K562 (cell line): ENCODE measurements around the gene MAN1A1. TPM values are rescaled to one million over a fixed set of nuclear protein-coding genes. Genes with fewer than 3 reads are reported as not detected.

Experiments
- ARID1B ChIP-seq: fragments of 450-650 bp; IDR thresholded peaks from 2 replicates; pipeline ENCODE4 v1.6.1; 2016; ENCODE audit warnings: antibody characterized with exemption, mild to moderate bottlenecking, inconsistent platforms
- ARNT ChIP-seq, 2 experiments: fragments of 450-650 bp; IDR thresholded peaks; 2 replicates each; pipeline ENCODE4 v1.6.1; 2016; ENCODE audit warnings: mild to moderate bottlenecking in 1 of 2
- BRD9 ChIP-seq: fragments of 450-650 bp; IDR thresholded peaks from 2 replicates; pipeline ENCODE4 v1.6.1; 2018; ENCODE audit warnings: low read depth; ENCODE audit not compliant: partially characterized antibody
- CAMTA2 ChIP-seq: fragments of 250-450 bp; sonication (Bioruptor Pico); conservative IDR thresholded peaks from 2 replicates; pipeline ENCODE4 v1.5.1; 2022
- DMBX1 ChIP-seq: fragments of 250-450 bp; sonication (Bioruptor Pico); IDR thresholded peaks from 2 replicates; pipeline ENCODE4 v1.8.0; 2022; ENCODE audit warnings: inconsistent platforms, mild to moderate bottlenecking, moderate library complexity, borderline replicate concordance
- MTA2 ChIP-seq: fragments of 450-650 bp; IDR thresholded peaks from 2 replicates; pipeline ENCODE4 v1.6.1; 2016; ENCODE audit warnings: low read depth
- NCOA2 ChIP-seq, 2 experiments: fragments of 450-650 bp; IDR thresholded peaks; 2 replicates each; pipeline ENCODE4 v1.6.1; 2018; ENCODE audit warnings: mild to moderate bottlenecking in 2 of 2, moderate library complexity in 1 of 2; ENCODE audit not compliant: partially characterized antibody in 2 of 2
- RCOR1 ChIP-seq, 2 experiments: IDR thresholded peaks; 2 replicates each; pipeline ENCODE4 v1.6.1; 2012; ENCODE audit warnings: low read depth in 2 of 2, low read length in 2 of 2, borderline replicate concordance in 1 of 2, improper control_type of control experiment in 1 of 2
- SMAD4 ChIP-seq: fragments of 250-450 bp; sonication (Bioruptor Pico); conservative IDR thresholded peaks from 2 replicates; pipeline ENCODE4 v1.8.0; 2021; ENCODE audit warnings: inconsistent platforms, mild to moderate bottlenecking, moderate library complexity
- SMARCC2 ChIP-seq: fragments of 450-650 bp; IDR thresholded peaks from 2 replicates; pipeline ENCODE4 v1.6.1; 2017; ENCODE audit warnings: antibody characterized with exemption, moderate library complexity, mild to moderate bottlenecking, low read depth
- SOX6 ChIP-seq: fragments of 450-650 bp; IDR thresholded peaks from 2 replicates; pipeline ENCODE4 v1.6.1; 2014; ENCODE audit warnings: mild to moderate bottlenecking
- polyA plus RNA-seq, 8 experiments: library from polyadenylated mRNA; depleted of rRNA in 4 of 8; stranded (reverse) in 5 of 8; unstranded in 3 of 8; fragments of >200 nt; fragmentation: Nextera tagmentation in 2 of 8; fragmentation: Illumina TruSeq in 1 of 8; extraction: Ambion mirVana in 2 of 8; extraction: Trizol in 1 of 8; gene quantifications; 2 replicates each; pipeline versions ENCODE4 v1.2.1 to v1.2.3, GENCODE V29; 2011 to 2014; ENCODE audit warnings: inconsistent platforms in 1 of 8, missing spikeins in 1 of 8
- total RNA-seq, 7 experiments: library from RNA; depleted of rRNA in 6 of 7; stranded (reverse); fragments of >200 nt in 6 of 7; fragmentation: Illumina TruSeq in 2 of 7; extraction: Trizol in 2 of 7; gene quantifications; 2 replicates each; pipeline versions ENCODE4 v1.2.1 to v1.2.3, GENCODE V29; 2011 to 2021; ENCODE audit warnings: low replicate concordance in 1 of 7
- TF ChIP-seq, protein P1 (sequence below): sonication (generic); IDR thresholded peaks from 2 replicates; pipeline ENCODE4 v1.6.1; 2016
- TF ChIP-seq, protein P2 (sequence below): fragments of 200-800 bp; sonication (Bioruptor generic); IDR thresholded peaks from 2 replicates; pipeline ENCODE4 v1.6.1; 2016; ENCODE audit warnings: missing genetic modification characterization, missing compliant biosample characterization
- TF ChIP-seq, protein P3 (sequence below): fragments of 450-650 bp; IDR thresholded peaks from 2 replicates; pipeline ENCODE4 v1.6.1; 2017; ENCODE audit warnings: antibody characterized with exemption, mild to moderate bottlenecking
- TF ChIP-seq, protein P4 (sequence below), 2 experiments: fragments of 200-800 bp in 1 of 2; sonication (Bioruptor generic) in 1 of 2; sonication (generic) in 1 of 2; formaldehyde crosslinking in 1 of 2; IDR thresholded peaks in 1 of 2; conservative IDR thresholded peaks in 1 of 2; 2 replicates each; pipeline versions ENCODE4 v1.5.0 to v1.6.1; 2016 to 2020; ENCODE audit warnings: missing compliant biosample characterization in 1 of 2, missing genetic modification characterization in 1 of 2, missing genetic modification reagents in 1 of 2

MAN1A1 gene
- total and polyA plus RNA-seq, 9 of the 15 experiments (the other 6 are each of a cell fraction or from before 2014, with no cell fraction given): 24.5 to 78.4 (median 59.7) TPM

DNA sequence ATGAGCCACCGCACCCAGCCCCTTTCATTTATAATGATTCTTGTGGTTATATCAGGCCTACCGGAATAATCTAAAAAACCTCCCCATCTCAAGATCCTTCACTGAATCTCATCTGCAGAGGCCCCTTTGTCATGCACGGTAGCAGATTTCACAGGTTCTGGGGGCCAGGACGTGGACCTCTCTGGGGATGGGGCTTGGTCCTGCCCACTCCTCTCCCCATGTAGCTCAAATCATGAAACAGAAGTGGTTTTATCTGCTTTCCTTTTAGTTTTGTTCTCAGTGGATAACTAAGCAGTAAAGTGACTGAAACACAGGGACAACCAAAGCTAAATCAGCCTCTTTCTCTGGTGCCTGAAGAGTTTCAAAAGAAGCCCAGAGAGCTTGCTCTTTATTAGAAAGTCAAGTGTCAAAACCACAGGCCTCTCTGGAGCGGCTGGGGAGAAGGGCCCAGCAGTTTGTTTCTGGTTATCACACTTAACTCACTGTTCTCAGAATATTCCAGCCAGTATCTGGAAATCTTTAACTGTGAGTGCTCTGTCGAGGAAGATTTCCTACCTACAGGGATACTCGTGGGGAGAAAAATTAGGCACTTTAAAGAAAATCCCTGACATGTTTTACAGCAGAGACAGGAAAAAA, 210.5 kb downstream of the MAN1A1 start (continued):
- TF ChIP-seq BRD9: peak; percentile 77
- peak; percentile 50; the same call in 1 of the 2 replicates for TF ChIP-seq MTA2
- TF ChIP-seq ARID1B: peak; percentile 89
- TF ChIP-seq, protein P1, sequence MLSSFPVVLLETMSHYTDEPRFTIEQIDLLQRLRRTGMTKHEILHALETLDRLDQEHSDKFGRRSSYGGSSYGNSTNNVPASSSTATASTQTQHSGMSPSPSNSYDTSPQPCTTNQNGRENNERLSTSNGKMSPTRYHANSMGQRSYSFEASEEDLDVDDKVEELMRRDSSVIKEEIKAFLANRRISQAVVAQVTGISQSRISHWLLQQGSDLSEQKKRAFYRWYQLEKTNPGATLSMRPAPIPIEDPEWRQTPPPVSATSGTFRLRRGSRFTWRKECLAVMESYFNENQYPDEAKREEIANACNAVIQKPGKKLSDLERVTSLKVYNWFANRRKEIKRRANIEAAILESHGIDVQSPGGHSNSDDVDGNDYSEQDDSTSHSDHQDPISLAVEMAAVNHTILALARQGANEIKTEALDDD: 0 out of 2 replicates have a peak, but pooled peaks have one; percentile 21
- TF ChIP-seq, protein P2, sequence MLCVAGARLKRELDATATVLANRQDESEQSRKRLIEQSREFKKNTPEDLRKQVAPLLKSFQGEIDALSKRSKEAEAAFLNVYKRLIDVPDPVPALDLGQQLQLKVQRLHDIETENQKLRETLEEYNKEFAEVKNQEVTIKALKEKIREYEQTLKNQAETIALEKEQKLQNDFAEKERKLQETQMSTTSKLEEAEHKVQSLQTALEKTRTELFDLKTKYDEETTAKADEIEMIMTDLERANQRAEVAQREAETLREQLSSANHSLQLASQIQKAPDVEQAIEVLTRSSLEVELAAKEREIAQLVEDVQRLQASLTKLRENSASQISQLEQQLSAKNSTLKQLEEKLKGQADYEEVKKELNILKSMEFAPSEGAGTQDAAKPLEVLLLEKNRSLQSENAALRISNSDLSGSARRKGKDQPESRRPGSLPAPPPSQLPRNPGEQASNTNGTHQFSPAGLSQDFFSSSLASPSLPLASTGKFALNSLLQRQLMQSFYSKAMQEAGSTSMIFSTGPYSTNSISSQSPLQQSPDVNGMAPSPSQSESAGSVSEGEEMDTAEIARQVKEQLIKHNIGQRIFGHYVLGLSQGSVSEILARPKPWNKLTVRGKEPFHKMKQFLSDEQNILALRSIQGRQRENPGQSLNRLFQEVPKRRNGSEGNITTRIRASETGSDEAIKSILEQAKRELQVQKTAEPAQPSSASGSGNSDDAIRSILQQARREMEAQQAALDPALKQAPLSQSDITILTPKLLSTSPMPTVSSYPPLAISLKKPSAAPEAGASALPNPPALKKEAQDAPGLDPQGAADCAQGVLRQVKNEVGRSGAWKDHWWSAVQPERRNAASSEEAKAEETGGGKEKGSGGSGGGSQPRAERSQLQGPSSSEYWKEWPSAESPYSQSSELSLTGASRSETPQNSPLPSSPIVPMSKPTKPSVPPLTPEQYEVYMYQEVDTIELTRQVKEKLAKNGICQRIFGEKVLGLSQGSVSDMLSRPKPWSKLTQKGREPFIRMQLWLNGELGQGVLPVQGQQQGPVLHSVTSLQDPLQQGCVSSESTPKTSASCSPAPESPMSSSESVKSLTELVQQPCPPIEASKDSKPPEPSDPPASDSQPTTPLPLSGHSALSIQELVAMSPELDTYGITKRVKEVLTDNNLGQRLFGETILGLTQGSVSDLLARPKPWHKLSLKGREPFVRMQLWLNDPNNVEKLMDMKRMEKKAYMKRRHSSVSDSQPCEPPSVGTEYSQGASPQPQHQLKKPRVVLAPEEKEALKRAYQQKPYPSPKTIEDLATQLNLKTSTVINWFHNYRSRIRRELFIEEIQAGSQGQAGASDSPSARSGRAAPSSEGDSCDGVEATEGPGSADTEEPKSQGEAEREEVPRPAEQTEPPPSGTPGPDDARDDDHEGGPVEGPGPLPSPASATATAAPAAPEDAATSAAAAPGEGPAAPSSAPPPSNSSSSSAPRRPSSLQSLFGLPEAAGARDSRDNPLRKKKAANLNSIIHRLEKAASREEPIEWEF (CRISPR knock-in tag): no peak
- TF ChIP-seq CAMTA2: no peak
- peak; percentile 38 for TF ChIP-seq SMAD4 (CRISPR knock-in tag)
- peak in 1 of 2 experiments; percentile 36 for TF ChIP-seq NCOA2 (IDR thresholded peaks at IDR 0.05; ENCODE audit: partially characterized antibody in 2 of 2)
- peak in 1 of 2 experiments; percentile 58; a peak in 1 of 4 replicates for TF ChIP-seq ARNT (IDR thresholded peaks at IDR 0.05)
- peak in 1 of 2 experiments; percentile 92; a peak in 2 of 4 replicates for TF ChIP-seq RCOR1 (IDR thresholded peaks at IDR 0.05; ENCODE audit: borderline replicate concordance in 1 of 2, low read depth in 2 of 2, low read length in 2 of 2)
- TF ChIP-seq, protein P3, sequence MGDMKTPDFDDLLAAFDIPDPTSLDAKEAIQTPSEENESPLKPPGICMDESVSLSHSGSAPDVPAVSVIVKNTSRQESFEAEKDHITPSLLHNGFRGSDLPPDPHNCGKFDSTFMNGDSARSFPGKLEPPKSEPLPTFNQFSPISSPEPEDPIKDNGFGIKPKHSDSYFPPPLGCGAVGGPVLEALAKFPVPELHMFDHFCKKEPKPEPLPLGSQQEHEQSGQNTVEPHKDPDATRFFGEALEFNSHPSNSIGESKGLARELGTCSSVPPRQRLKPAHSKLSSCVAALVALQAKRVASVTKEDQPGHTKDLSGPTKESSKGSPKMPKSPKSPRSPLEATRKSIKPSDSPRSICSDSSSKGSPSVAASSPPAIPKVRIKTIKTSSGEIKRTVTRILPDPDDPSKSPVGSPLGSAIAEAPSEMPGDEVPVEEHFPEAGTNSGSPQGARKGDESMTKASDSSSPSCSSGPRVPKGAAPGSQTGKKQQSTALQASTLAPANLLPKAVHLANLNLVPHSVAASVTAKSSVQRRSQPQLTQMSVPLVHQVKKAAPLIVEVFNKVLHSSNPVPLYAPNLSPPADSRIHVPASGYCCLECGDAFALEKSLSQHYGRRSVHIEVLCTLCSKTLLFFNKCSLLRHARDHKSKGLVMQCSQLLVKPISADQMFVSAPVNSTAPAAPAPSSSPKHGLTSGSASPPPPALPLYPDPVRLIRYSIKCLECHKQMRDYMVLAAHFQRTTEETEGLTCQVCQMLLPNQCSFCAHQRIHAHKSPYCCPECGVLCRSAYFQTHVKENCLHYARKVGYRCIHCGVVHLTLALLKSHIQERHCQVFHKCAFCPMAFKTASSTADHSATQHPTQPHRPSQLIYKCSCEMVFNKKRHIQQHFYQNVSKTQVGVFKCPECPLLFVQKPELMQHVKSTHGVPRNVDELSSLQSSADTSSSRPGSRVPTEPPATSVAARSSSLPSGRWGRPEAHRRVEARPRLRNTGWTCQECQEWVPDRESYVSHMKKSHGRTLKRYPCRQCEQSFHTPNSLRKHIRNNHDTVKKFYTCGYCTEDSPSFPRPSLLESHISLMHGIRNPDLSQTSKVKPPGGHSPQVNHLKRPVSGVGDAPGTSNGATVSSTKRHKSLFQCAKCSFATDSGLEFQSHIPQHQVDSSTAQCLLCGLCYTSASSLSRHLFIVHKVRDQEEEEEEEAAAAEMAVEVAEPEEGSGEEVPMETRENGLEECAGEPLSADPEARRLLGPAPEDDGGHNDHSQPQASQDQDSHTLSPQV: peak; percentile 93
- TF ChIP-seq, protein P4, sequence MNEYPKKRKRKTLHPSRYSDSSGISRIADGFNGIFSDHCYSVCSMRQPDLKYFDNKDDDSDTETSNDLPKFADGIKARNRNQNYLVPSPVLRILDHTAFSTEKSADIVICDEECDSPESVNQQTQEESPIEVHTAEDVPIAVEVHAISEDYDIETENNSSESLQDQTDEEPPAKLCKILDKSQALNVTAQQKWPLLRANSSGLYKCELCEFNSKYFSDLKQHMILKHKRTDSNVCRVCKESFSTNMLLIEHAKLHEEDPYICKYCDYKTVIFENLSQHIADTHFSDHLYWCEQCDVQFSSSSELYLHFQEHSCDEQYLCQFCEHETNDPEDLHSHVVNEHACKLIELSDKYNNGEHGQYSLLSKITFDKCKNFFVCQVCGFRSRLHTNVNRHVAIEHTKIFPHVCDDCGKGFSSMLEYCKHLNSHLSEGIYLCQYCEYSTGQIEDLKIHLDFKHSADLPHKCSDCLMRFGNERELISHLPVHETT (CRISPR knock-in tag; conservative IDR thresholded peaks at IDR 0.05 in 1 of 2, IDR thresholded peaks at IDR 0.05 in 1 of 2): no peak
- TF ChIP-seq SOX6: peak; percentile 74
- TF ChIP-seq SMARCC2: 0 out of 2 replicates have a peak, but pooled peaks have one; percentile 21
- peak; percentile 56; the same call in 1 of the 2 replicates for TF ChIP-seq DMBX1 (CRISPR knock-in tag)
